ENCODE results near the gene ZNF500. TPM values are rescaled to one million over a fixed set of nuclear protein-coding genes. Genes with fewer than 3 reads are reported as not detected.
A peak's percentile ranks its signal among the peaks of the same experiment; 100 is the strongest.

The ZNF500 gene
- total and polyA plus RNA-seq, 4 donors = 3.0 to 7.4 (median 5.0) TPM

GRCh38 chr16:4803898-4804762, 37.2 kb upstream of the ZNF500 start:
- Histone ChIP-seq H3K9me3 (ENCODE audit: control insufficient read depth in 4 of 4, low read length in 3 of 4) (no peaks in the 10 kb centered on the region), H3K36me3 (ENCODE audit: control insufficient read depth in 4 of 4, insufficient read depth in 3 of 4, low read depth in 1 of 4, low read length in 3 of 4) (peaks cover 6 to 17% (median 11%) of the 10 kb centered on the region in 4 donors), H3K4me3 (ENCODE audit: low read depth in 1 of 3, low read length in 3 of 3) (no peak overlapping the region), H3K4me1 (ENCODE audit: control insufficient read depth in 4 of 4, insufficient read depth in 4 of 4, low read length in 3 of 4) (peaks cover 0 to 37% (median 11%) of the 10 kb centered on the region in 4 donors), H3K27ac (ENCODE audit: low read depth in 1 of 2, low read length in 2 of 2) (no peak overlapping the region), H3K9ac (ENCODE audit: low read depth in 1 of 2, low read length in 2 of 2) (no peak overlapping the region), H3K27me3 (ENCODE audit: control insufficient read depth in 4 of 4, insufficient read depth in 4 of 4, low read length in 3 of 4) (no peaks in the 10 kb centered on the region)
- 86% methylated on average over 26 of the region's 26 CpGs for WGBS
- TF ChIP-seq RXRA (IDR thresholded peaks at IDR 0.05) = no peak
- TF ChIP-seq RAD21 (IDR thresholded peaks at IDR 0.05) = no peak
- no peak for DNase-seq (ENCODE audit: low spot score)

- H3K27me3 ChIP-seq (ENCODE audit: control insufficient read depth in 4 of 4, insufficient read depth in 4 of 4, low read length in 3 of 4) = no peaks in the 10 kb centered on the region
Measured at GRCh38 chr16:4803401-4803844, 36.5 kb upstream of the ZNF500 start.

More at GRCh38 chr16:4803401-4803844, 36.5 kb upstream of the ZNF500 start:
- Histone ChIP-seq H3K9ac (ENCODE audit: low read depth in 1 of 2, low read length in 2 of 2) (no peak overlapping the region), H3K4me3 (ENCODE audit: low read depth in 1 of 3, low read length in 3 of 3) (no peak overlapping the region), H3K4me1 (ENCODE audit: control insufficient read depth in 4 of 4, insufficient read depth in 4 of 4, low read length in 3 of 4) (peaks cover 0 to 37% (median 11%) of the 10 kb centered on the region in 4 donors), H3K27ac (ENCODE audit: low read depth in 1 of 2, low read length in 2 of 2) (peak overlapping the region in 1 of 2 donors; percentile 47), H3K36me3 (ENCODE audit: control insufficient read depth in 4 of 4, insufficient read depth in 3 of 4, low read depth in 1 of 4, low read length in 3 of 4) (peaks cover 6 to 21% (median 9%) of the 10 kb centered on the region in 4 donors), H3K9me3 (ENCODE audit: control insufficient read depth in 4 of 4, low read length in 3 of 4) (no peaks in the 10 kb centered on the region)
- 62% methylated on average over 8 of the region's 8 CpGs for WGBS
- DNase-seq (ENCODE audit: low spot score) = no peak
- TF ChIP-seq FOXA2 (IDR thresholded peaks at IDR 0.05) (no peak), RXRA (IDR thresholded peaks at IDR 0.05) (no peak), YY1 (IDR thresholded peaks at IDR 0.05) (no peak), JUND (IDR thresholded peaks at IDR 0.05) (no peak), ATF3 (IDR thresholded peaks at IDR 0.05) (no peak), EGR1 (IDR thresholded peaks at IDR 0.05; ENCODE audit: low read depth in 2 of 2) (no peak), REST (IDR thresholded peaks at IDR 0.05) (no peak), GABPA (IDR thresholded peaks at IDR 0.05 in 1 of 2, conservative IDR thresholded peaks at IDR 0.05 in 1 of 2) (no peak), HNF4A (conservative IDR thresholded peaks at IDR 0.05) (no peak), SP1 (IDR thresholded peaks at IDR 0.05) (no peak), MAX (IDR thresholded peaks at IDR 0.05) (no peak), CTCF (IDR thresholded peaks at IDR 0.05; ENCODE audit: low read depth, low read length, missing input control) (no peak)
